GM19193 (cell line): ENCODE measurements around the gene HOGA1.

Experiments
- POLR2A ChIP-seq: IDR thresholded peaks from 4 replicates; pipeline ENCODE4 v1.6.1; 2011; ENCODE audit not compliant: insufficient read depth, insufficient read length; ENCODE audit errors: extremely low read depth

HOGA1 gene

DNA sequence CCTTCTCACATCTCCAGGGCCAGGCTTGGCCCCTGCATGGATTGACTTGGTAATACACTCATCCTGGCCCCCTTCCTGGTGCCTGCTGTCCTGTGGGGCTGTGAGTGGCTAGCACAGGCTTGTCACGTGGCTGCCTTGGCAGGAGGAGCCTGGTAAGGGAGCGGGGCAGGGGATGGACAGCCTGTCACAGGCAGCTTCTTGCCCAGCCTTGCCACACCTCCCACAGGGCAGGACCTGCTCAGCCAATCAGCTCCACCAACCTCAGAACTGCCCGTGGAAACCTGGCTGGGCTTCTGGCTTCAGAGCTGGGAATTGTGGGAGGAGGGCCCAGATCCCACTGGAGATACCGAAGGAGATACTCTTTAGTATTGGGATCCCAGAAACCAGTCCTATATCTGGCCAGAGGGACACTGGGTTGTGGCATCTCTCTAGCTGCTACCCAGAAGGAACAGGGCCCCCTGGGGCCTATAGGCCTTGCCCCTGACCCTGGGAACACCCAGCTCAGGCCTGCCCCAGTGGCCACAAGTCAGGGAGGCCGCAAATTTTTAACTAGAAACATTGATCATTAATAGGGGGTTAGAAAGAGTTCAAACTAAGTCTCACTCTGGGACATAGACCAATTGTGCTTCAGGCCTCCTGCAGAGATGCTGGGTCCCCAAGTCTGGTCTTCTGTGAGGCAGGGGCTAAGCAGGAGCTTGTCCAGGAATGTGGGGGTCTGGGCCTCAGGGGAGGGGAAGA lies at the start of gene HOGA1:
TSS of gene HOGA1 (plus strand) at position 330 of the 738 bp plus-strand sequence. CDS start at position 645, 315 bp downstream.
- no peak for TF ChIP-seq POLR2A

DNA sequence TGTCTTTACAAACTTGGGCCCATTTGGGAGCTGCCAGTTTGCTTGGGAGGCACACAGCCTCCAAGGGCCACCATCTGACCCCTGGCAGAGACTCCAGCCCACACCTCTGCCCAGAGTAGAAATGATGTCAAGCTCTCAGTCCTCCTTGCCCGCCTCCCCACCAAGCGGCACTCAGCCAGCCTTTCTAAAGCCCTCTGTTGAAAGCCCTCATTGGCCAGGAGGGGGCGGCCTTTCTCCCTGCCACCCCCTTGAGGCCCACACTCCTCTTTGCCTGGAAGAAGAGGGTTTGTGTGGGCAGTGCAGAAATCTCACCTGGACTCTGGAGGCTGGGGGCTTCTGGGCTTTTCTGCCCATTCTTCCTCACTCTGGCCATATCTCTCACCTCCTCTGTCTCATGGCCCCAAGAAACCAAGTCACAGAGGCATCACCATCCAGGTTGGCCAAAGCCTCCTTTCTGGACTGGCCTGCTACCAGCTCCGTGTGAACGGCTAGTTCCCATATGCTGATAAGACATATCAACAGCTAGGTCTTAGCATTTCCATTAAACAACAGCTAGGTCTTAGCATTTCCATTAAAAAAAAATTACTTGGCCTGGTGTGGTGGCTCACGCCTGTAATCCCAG lies 49.3 kb upstream of the HOGA1 start:
- TF ChIP-seq POLR2A, result no peak

DNA sequence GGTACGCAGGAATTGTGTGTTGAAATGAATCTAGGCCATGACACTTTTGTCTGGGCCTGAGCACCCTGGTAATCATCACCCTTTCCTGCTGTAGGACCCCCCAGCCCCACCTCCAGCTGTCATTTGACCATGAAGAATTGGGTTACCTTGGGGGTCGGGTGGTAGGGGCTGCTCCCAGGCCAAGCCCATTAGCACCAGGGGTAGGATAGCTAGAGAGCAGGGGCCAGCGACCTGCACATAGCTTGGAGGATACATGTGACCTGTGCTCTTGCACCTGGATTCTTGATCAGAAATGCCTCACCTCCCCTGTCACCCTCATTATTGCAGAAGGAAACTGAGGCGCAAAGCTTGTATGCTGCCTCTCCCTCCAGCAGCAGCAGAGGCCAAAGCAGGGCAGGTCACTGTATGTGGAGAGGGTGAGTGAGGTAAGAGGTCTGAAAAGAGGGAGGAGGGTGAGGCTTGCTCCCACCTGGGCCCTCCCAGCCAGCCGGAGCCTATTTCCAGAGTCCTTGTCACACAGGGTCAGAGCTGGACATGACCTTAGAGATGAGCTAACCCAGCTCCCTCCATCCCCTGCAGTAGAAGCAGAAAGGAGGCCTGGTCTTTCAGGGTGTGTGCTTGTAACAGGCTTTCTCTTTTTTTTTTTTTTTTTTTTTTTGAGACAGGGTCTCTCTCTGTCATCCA lies 46.9 kb upstream of the HOGA1 start:
- no peak for TF ChIP-seq POLR2A

DNA sequence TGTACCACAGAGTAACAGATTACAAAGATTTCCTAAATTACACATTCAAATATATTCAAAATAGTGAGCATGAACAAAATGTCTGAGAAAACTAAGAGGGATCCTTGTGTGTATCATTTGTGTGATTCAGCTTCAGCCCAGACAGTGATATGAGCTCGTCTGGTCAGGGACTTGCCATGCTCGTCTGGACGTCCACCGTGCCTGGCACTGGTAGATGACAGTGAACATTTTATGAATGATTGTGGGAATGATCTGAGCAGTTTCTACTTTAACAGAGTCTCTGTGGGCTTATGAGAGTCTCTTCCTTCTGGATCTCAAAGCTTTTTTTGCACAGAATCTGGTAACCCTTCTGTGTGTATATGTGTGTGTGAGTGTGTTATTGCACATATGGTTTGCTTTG lies 45.8 kb upstream of the HOGA1 start:
- TF ChIP-seq POLR2A, result no peak

DNA sequence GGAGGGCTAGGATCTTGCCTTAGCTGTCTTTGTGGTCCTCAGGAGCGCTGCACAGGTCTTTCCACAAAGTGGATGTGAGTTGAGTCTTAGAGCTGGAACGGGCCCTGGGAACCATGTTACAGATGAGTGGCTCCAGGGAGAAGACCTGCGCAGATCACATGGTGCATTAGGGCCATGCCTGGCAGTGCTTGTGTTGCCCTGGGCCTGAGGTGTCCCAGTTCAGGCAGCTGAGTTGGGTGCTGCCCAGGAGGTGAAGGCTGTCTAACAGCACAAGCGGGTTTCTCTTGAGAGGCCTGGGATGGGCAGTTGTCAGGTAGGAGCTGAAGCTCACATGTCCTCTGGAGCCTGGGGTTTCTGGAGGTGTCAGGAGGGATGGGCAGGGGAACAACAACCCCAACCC lies 45.4 kb upstream of the HOGA1 start:
- no peak for TF ChIP-seq POLR2A

DNA sequence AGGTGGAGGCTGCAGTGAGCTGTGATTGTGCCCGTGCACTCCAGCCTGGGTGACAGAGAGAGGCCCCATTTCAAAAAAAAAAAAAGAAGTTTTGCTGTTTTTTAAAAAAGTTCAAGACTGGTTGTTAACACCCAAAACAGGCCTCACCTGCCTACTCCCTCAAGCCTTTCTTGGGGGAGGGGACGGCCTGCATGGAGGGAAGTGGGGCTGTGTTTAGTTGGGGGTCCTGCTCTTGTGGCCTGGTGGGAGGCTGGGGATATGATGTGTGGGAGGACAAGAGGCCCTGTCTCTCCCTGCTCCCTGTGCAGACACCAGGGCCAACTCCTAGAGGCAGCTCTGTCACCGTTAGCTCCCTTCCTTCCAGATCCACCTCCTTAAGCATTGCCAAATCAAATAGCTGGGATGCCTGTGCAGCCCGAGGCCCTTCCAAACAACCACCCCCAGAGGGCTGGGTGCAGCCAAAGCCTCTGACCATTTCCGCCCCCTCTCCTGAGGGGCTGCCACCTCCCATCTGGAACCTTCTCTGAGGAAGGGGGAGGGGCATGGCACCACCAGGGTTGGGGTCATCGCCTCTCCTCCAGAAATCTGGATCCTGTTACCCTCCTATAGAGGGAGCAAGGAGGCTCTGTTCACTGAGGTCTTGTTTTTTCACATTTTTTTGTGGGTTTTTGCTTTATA lies 44.5 kb upstream of the HOGA1 start:
- TF ChIP-seq POLR2A, result no peak

DNA sequence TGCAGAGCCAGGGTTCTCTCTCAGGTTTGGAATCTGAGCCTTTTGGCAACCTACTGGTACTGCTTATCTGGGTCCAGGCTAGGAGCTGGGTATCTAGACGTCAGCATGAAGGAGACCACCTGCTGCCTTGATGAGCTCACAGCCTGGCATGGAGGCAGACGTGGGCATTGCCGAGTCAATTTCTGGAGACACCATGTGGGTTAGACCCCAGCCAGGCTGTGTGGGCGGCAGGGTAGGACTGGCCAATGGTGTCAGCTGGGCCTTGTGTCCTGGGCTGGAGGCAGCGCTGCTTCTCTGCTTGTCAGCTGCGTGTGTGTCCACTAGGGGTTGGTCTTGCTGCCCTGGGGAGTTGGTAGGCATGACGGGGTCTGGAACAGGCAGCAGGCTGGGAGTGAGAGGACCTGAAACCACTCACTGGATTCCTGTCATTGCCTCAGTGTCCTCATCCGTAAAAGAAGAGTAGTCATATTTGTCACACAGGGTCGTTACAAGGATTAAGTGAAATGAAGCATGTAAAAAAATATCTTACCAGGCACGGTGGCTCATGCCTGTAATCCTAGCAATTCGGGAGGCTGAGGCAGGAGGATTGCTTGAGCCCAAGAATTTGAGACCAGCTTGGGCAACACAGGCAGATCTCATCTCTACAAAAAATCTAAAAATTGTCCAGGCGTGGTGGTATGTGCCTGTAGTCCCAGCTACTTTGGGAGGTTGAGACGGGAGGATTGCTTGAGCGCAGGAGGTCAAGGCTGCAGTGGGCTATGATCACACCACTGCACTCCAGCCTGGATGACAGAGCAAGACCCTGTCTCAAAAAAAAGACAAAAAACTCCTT lies 43.3 kb upstream of the HOGA1 start:
- TF ChIP-seq POLR2A, result no peak

DNA sequence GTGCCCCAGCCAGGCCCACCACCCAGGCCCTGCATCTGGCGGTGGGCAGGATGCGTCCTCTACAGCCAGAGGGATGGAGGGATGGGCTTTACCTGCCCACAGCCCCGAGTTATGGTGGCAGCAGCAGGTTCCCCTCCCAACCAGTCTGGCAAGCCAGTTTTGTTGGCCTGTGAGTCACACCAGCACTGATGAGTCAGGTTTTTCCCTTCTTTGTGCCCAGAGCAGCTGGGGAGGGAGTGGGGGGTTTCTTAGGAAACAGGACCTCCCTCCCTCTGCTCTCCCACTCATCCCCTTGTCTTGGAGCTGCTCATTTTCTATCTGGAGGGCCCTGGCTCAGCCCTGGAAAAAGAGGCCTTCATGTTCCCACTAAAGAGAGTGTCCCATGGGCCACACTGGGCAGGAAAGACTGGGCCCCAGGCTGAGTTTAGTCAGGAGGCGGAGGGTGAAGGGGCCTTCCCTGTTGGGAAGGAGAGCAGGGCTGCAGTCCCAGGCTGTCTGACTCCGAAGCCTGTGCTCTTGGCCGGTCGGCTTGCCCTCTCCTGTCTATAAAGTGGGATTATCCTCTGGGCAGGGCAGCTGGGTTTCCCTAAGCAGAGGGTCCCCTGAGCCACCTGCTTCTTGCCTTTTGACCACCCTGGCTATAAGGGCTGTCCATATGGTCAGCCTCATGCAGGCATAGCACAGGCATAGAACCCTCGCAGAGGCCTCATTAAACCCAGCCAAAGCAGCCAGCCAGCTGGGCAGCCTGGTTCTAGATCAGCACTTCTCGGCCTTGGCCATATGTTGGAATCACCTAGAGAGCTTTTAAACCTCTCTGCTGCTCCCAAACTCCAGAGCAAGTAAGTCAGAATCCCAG lies 41.8 kb upstream of the HOGA1 start:
- no peak for TF ChIP-seq POLR2A

DNA sequence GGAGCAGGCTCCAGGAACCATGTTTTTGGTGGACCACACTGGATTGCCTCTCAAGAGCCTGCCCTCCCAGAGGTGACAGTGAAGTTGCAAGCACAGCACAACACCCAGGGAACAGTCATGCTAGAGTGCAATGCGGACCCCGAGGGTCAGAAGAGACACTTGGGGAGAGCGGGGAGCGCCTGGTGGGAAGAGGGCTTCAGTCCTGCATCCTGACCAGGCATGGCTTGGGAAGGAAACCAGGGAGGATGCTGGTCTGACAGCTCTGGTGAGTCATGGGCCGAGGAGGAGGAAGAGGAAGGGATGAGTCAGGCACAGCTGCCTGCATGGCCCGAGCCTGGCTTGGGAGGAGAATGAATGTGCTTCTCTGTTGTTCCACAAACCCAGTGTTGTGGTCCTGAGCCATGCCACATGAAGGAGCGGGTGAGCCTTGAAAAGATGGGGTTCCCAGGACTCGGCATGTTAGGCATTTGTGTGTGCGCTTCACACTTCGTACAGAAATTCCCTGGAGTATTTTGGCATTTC lies 41.1 kb upstream of the HOGA1 start:
- no peak for TF ChIP-seq POLR2A

DNA sequence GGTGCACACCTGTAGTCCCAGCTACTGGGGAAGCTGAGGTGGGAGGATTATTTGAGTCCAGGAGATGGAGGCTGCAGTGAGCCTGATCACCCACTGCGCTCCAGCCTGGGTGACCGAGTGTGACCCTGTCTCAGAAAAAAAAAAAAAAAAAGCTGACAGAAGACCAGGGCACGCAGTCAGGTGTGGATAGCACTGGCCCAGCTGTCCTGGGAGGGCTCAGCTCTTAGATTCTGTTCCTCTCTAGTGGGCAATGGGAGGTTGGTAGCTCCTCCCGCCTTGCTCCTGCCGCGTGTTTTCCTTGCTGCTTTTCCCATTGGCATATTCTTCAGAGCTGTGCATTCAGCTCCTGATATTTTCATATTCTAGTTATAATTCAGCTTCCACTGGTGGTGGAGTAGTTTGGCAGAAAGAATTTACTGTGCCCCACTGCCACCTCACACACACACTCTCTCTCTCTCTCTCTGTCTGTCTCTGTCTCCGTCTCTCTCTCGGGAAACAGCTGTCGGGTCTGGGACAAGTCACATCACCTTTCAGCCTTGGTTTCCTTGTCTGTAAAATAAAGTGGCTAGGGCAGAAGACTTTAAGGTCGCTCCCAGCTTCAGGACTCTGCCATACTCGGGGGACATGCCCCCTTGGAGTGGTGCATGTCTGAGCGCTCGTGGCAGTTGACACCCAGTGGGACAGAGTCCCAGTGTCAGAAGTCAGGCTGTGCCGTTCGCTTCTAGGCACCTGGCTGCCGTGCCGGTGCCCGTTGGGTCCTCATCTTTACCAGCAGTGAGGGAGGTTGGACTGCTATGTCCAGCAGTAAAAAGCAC lies 37.5 kb upstream of the HOGA1 start:
- no peak for TF ChIP-seq POLR2A

DNA sequence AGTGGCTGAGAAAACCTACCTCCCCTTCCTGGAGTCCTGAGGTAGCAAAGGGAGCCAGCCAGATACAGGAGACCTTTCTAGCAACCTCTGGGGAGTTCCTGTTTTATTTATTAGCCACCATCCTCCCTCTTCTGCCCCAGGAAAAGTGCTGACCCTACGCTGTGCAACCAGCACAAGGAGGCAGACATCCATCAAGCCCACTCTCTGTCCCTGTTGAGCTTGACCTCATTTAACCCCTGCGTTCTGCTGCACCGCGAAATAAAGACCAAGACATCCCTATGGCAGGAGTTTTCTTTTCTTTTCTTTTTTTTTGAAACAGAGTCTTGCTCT lies 37.0 kb upstream of the HOGA1 start:
- no peak for TF ChIP-seq POLR2A

DNA sequence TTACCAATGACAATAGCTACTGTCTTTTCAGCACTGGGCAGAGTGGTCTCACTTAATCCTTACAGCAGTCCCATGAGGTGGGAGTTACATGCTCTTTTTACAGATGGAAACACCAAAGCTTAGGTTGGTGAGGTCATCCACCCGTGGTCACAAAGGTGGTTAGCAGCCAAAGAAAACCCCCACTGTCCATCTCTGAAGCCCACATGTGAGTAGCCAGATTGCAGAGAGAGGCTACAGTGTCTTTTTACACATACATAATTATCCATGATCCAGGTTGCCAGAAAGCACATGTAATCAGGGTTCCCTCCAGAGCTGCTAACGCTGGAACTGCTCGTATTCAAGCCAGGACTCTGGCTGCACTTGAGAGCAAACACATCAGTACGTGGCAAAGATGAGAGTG lies 36.2 kb upstream of the HOGA1 start:
- TF ChIP-seq POLR2A, result no peak
